Cardiac septum (tissue), 1 donor: ENCODE data around the gene HOXD10. TPM values are rescaled to one million over a fixed set of nuclear protein-coding genes. Genes with fewer than 3 reads are reported as not detected.

Source experiments
- DNase-seq: peaks from one replicate; pipeline ENCODE4 v3.0.0-alpha.2; 2020; ENCODE audit warnings: low spot score
- intact Hi-C: fragments of 100-400 bp; cut with DNase I; formaldehyde crosslinking; loops from one replicate; pipeline ENCODE4 v1.14.0; 2022
- long read RNA-seq: library from polyadenylated mRNA; unstranded; transcript quantifications from one replicate; pipeline ENCODE4 v2.0.0, GENCODE V29; 2021
- total RNA-seq: library from RNA; stranded (reverse); fragmentation: NEBNext Ultra II Directional; extraction: Animal tissue kit (Norgen Biotek cat#: 25700); gene quantifications from one replicate; pipeline ENCODE4 v1.2.1, GENCODE V29; 2021
- donor health status: DM: no; HTN: no; CAD: no.

HOXD10 gene
- 0.16 TPM for total RNA-seq
- long read RNA-seq, result 0 reads

DNA sequence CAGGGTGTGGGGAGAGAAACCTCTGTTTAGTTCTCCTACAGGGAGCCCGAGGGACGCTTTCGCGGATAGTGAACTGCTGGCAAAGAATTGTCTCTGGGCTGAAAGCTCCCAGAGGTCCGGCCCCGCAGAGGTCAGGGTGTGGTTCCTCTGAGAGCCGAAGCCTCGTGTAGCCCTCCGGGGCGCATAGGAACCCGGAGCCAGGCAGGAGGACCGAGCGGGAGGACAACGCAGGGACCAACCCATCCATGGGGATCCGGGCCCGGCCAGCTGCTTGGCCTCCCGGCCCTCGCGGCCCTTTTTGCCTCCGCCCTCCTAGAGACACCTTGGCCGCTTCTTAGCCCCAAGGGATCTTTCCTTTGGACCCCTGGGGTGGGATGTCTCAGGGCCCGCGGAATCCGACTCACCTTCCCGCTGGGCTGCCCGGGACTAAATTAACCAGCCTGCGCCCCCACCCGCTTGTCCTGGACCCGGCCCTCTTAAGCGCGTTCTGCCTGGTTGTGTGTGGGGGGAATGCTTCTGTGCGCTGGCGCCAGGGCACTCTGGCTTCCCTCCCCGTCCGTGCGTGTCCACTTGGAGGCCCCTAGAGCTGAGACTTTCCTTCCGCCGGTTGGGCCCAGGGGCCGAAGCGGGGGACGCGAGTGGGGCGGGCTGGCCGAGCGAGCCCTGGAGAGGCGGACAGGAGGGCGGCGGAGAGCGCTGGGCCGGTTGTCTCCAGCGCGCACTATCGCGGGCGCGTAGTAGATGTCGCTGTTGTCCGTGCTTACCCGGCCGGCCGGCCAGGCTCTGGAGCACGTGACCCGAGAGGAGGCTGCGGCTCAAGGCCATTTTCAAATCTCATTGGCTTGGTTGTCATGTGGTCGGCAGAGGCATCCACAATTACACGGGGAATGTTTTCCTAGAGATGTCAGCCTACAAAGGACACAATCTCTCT is at the start of gene HOXD10:
Gene HOXD10, plus strand, starts transcription at position 896 of the 931 bp plus-strand sequence. CDS start 56 bp downstream, outside the sequence.
- no peak for DNase-seq
- intact Hi-C loops, result no loop called here

DNA sequence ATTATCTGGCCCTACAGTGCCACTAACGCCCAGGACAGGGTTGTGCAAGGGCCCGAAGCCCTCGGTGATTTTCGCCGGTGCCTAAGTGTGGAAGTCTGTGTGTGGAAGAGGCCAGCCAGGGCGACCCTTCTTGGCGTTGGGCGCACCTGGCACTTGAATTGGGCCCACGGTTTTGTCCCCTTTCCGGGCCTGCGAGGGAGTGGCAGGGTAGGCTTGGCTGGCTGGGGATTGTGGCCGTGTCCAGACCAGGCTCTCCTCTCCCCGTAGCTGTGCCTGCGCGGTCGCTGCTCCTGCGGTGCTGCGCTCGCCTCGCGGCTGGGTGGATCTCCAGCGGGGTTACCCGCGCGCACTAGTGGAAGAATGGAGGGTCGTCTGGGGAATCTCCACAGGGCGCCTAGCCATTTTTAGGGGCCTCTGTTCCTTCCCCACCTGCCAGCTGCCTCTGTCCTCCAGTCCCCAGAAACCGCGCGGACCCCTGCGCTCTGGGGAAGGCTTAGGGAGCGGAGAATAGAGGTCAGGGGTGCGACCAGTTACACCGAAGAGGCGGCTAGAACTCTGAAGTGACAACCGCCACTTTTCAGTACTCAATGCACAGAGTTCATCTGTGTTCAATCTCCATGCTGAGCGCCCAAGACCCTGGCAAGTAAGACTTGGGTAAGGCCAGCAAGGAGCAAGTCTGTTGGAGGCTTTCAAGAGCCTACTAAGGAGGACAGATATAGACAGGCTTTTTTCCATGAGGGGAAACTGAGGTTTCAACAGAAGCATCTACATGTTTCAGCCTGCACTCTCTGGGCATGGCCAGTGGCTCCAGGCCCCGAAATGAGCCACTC is 48.8 kb upstream of the HOXD10 start:
- no peak for DNase-seq
- intact Hi-C loops, result no loop called here

DNA sequence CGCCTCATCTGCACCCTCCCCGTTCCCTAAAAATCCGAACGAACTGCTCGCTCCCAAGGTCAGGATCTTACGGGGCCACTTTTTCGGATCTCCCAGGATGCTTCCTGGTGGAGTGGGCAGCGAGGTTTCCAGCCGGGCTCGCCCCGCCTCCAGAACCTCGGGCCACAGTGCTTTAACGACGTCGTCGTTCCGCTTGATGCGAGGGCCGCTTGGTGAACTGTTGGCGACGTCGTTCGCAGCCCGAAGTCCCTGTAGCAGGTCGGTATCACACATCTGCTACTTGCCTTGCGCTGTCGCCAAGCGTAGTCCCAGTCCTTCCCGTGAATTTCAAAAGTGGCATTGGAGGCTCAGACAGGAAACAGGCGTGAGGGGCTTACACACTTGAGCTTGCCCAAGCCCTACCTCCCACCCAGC is 48.2 kb upstream of the HOXD10 start:
- DNase-seq, result no peak
- intact Hi-C loops, result no loop called here

DNA sequence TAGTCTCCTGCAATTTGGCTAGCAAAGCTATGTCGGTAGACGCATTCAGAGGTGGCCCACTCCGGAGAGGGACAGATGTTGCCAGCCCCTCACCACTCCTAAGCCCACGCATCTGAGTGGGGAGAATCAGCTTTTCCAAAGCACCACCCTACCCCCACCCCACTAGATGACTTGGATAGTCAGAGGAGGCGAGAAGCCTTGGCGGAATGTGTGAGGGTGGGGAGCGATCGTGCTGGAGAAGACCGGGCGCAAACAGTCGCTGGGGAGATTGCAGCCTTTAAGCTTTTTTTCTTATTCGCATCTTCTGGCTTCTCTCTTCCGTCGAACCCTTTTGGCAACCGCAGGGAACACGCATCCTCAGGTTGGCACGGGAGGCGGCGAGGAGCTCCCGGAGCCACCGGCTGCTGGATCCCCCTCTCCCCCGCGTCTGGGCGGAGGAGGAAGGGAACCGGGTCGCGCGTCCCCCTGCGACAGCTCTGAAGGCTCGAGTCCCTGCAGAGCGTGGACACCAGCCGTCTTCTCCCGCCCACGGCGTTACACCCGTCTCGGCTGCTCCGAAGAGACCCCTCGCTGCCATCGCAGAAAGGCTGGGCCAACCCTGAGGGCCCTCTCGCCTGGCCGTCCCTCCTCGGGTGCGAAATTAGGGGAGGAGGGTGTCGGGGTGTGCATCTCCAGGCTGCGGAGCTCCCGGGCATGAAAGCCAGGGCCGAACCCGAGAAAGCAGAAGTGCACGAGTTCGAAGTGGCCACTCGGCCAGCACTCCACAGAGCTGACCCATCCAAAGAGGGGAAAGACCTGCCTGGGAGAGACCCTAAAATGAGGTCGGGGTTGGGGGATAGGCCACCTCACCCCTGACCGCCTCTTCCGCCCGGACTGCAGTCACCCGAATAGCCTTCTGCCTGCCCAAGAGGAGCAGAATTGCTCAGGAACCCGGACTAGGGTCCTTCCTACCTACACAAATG is 45.0 kb upstream of the HOXD10 start:
- intact Hi-C loops, result no loop called here
- DNase-seq, result no peak

DNA sequence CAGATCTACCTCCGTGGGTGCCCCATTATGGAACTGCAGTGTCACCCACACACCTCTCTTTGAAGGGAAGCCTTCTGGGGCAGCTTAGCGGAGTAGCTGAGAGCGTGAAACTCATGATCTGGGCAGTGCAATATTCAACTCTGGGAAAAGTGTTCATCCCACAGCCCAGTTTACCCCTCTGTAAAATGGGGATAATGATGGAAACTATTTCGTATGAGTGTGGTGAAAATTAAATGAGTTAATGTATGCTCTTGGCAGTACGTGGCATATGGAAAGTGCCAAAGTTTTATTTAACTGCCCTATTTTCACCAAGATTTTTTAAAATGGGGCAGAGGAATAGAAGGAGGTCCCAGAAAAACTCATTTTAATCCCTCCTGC is 44.3 kb upstream of the HOXD10 start:
- intact Hi-C loops, result no loop called here

DNA sequence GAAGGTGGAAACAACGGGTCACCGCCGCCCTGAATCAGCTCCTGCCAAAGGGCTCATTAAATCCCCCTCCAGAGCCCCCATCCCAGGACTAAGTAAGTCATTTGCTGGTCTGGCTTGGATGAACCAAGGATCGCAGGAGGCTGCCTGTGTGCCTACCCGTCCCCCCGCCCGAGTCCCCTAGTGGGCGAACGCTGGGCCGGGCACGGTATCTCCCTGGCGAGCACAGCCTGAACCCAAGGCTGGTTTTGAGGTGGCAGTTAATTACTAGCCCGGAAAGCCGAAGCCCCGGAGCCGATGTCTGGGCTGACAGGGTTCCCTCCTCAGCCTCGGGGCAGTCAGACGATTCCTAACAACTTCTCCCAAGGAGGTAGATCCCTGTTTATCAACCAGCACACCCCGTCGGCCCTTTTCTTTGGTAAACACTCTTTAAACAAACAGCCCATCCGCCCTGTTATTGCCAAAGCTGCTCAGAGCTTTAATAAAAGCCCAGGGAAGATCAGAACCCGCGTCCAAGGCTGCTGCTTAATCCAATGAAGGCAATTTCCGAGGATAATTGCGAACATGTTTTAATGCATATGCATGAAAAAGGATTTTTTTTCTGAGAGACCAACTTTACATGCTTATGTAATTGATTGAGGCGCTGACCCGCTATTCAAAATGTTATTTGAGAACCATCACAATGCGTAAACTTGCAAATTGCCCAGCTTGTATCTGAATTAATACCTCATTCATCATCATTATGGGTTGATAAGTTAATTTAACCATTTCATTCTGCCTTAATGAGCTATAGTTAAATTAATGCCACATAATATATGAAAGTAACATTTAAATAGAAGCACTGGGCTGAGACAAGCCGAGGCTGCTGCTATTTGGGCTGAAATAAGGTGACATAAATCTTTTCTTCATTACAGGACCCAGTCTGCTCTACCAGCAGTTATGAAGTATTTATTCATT is 43.4 kb upstream of the HOXD10 start:
- intact Hi-C loops, result no loop called here
- DNase-seq, result no peak

More for the DNA sequence above, 44.3 kb upstream of the HOXD10 start:
- DNase-seq, result no peak

DNA sequence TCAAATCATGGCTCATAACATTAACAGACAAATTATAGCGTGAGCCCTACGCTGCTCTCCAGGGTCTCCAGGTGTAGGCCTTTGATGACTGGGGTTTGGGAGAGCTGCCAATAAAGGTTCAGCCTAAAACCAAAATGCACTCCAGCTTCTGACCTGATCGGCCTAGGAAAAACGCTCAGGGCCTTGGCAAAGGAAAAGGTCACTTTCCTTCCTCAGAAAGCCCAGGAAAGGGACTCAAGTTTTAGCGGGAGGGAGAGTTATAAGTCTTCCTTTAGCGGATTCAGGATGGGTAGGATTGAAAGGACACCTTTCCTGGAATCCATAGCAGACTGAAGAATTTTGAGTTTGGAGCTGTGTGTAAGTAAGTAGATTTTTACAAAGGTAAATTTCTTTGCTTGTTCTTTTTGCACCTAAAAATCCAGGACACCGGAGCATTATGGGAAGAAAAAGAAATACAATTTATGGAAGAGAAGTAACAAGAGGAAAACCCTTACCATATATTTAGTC is 41.6 kb upstream of the HOXD10 start:
- intact Hi-C loops, result no loop called here

DNA sequence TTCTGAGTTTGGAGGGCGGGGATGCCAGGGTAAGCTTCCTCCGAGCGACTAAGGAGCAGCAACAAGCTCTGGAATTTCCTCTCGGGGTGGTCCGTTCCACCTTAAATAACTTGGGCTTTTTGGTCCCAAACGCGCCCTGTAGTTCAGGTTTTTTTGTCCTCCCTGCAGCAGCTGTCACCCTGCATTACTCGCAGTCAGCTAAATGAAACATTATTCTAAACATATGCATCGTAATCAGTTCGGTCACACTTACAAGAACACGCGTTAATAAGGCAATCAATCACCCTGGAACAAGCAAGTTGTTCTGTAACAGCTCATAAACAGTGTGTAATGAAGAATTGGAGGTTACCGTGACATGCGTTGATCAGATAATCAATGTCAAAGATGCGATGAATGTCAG is 41.1 kb upstream of the HOXD10 start:
- no peak for DNase-seq
- intact Hi-C loops, result no loop called here

More for the DNA sequence above, 41.6 kb upstream of the HOXD10 start:
- DNase-seq, result no peak

DNA sequence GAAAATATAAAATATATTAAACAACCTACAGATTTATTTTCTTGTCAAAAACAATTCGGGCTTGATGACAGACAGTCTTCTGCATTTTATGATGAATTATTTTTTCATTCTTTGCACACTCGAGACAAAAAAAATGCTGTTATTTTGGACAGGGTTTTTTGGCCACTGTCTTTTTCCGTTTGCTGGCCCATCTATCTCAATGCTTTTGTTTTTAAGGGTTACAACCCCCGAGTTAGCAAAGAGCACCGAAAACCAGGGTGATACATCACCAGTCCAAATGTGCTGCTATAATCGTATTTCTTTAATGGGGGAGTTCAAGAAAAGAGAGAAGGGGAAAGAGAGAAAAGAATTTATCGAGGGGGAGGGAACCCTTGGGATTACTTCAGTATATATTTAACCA is 40.5 kb upstream of the HOXD10 start:
- intact Hi-C loops, result no loop called here
- DNase-seq, result no peak

DNA sequence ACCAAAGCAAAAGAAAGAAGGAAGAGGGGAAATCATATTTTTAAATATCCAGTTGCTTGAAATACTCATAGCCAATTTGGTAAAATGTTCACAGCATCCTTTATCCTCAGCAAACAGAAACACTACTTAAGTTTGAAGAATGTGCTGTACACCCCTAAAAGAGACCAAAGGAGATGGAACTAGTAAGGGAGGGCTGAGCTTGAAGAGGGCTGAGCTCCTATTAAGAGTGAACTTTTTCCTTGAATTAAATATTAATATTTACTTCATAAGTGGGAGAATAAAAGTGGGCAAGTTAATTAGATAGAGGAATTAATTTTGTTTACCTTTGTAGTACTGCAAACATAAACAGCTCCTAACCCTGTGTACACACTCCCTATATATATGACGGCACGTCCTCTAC is 39.8 kb upstream of the HOXD10 start:
- intact Hi-C loops, result no loop called here

DNA sequence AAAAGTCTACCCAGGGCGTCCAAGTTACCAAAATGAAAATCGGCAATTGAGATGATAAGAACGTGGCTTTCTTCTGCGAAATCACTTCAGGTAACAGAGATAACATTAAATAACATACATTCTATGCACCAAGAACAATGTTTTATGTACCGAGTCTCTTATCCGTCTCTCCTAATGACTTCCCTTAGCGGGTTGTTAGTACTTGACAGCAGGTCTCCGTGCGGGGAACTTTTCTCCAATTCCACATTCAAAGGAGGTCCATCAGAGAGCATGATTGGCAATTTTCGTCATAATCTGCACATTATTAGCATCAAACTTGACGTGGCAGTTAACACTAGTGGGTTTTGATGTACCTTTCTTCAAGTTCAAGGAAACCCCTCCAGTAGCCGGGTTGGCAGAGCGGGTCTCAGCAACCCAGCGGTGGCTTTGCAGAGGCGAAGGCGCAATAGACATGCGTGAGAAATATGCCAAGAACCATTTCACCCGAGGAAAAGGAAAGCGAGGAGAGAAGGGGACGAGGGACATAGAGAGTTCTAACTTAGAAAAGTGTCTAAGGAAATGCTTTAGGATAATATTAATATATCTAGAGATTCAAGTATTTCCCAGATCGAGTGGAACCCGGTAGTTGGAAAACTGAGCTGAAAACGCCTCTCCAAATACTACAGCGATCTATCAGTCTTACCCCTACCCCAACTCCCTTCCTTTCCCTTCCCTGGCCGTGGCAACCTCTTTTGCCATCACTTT is 37.9 kb upstream of the HOXD10 start:
- intact Hi-C loops, result no loop called here
- no peak for DNase-seq

More for the DNA sequence above, 39.8 kb upstream of the HOXD10 start:
- no peak for DNase-seq

DNA sequence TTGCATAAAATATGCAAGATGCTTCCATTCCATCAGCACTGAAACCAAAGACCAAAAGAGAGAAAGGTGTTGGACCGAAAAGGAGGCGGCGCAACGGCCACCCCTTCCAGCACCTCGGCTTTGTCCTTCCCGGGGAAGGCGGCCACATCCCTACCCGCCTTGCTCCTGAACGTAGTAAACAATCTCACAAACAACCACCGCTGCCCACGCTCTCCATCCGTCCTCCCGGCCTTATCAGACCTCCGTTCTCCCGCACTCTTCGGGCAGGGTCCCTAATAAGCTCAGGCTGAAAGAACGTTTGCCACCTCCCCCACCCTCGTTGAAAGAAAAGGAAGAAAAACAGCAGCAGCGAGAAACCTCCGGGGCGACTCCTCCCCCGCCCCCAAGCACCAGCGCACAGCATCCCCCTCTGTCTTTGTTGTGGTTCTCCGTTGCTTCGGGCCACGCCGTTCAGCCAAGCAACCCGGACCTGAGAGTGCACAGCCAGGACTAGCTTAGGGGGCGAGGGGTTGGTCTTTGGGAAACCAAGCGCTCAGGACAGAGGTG is 37.2 kb upstream of the HOXD10 start:
- intact Hi-C loops, result no loop called here
- no peak for DNase-seq

DNA sequence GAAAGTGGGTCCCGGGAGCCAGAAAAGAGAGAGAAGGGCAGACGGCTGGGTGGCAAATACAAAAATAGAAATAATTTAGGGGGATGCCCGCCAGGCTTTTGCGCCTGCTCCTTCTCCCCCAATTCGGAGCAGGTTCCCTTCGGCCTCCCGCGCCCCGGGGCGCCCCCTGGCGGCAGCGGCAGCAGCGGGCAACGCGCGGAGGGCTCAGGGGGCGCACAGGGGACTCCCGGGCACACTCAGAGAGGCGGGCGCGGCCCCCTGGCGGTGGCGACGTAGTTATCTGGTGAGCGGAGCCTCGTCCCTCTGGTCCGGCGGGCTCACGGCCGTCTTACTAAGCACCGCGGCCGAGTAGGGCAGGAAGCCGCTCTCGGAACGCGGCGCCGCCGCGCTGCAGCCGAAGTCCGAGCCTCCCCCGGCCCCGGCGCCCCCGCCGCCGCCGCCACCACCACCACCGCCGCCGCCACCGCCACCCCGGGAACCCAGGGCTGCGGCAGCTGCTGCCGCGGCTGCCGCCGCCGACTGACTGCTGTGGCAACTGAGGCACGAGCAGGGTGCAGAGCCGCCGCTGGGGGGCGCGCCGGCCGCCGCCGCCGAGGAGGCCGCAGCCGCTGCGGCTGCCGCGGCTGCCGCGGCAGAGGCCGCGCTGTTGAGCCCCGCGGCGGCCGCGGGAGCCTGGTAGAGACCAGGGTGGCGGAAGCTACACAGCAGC is 36.6 kb upstream of the HOXD10 start:
- no peak for DNase-seq
- intact Hi-C loops, result loop anchor here (2.0 kb wide), 1 partner anchor 77 kb away; the partner anchor contains the start of gene LNPK

DNA sequence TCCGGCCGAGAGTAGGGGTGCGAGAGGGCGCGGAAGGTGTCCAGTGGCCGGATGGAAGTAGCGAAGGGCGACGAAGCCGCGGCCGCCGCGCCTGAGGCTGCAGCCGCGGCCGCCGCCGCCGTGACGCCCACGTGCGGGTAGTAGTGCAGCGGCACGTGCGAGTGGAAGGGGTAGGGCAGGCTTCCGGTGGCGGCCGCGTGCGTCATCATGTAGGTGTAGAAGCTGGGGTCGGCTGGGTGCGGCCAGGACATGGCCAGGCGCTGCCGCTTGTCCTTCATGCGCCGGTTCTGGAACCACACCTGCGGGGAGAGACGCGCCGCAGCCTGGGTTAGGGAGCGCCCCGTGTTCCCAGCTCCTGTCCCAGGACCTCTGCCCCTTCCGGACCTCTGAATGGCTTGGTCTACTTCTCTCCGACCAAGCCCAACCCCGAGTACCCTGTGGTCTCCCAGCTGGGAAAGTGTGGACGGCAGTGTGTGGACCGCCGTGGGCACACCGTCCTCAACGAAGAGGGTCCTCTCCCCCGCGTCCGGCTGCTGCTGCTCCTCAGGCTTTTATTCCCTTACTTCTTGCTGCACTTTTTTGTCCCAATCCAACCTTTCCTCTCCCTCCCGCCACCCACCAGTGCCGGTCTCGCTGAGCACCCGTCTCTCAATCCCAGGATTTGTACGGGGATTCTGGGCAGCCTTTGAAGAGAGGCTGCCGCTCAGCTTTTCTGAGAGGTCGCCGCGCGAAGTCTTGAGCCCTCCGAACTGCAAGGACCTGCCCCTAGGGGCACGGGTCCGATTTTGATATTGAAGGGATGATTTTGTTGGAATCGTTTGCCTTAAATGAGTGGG is 35.8 kb upstream of the HOXD10 start:
- intact Hi-C loops, result loop anchor here (2.0 kb wide), 1 partner anchor 78 kb away; the partner anchor contains the start of gene LNPK
- no peak for DNase-seq

DNA sequence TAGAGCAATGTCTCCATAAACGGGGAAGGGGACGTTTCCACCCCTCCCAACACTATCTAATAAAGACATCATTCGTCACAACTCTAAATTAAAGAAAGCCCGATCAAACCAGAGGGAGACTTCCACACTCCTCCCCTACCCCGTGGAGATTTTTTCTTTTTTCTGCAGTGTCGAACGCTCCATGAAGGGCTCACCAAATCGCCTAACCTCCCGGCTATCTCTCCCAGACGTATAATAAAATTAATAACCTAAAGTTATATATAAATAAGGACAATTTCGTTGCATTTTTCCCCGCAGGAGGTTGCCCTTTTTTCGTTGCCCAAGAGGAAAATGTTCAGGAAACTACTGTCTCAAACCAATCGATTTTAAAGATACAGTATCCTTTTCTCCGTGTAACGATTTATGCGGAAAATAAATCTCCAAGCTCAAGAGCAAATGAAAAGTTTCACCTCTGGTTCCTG is 35.2 kb upstream of the HOXD10 start:
- DNase-seq, result no peak
- intact Hi-C loops, result loop anchor here (2.0 kb wide), 1 partner anchor 79 kb away; the partner anchor contains the start of gene LNPK
